NCI-H2196 (cell line): ENCODE results near the gene TMEM72.

Experiments used
- DNase-seq: peaks from one replicate; lab custom pipeline; 2025; ENCODE audit not compliant: unreplicated experiment; lab: John Stamatoyannopoulos, UW

TMEM72 gene

DNA sequence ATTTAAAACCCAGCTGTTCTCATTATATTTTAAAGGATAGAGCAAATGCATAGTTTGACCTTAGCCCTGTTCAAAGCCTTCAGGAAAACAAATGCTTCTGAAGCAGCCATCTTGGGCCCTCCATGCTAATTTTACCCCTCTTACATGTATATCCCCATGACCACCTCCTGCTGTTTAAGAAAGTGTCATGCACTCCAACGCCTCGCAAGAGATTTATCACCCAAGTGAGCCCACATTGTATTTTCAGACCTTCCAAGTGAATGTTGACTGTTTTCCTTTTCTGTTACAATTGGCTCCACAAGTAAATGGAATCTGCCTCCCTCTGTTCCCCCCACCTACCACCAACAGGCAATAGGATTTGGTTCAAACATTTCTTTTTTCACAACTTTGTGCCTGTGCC, 5.3 kb downstream of the TMEM72 start:
- DNase-seq = no peak

DNA sequence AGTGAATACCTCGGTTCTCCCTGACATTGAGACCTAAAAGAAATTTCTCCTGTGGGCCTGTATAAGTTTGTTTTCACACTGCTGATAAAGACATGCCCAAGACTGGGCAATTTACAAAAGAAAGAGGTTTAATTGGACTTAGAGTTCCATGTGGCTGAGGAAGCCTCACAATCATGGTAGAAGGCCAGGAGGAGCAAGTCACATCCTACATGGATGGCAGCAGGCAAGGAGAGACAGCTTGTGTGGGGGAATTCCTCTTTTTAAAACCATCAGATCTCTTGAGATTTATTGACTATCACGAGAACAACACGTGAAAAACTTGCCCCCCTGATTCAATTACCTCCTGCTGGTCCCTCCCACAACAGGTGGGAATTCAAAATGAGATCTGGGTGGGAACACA, 6.7 kb downstream of the TMEM72 start:
- DNase-seq = no peak

DNA sequence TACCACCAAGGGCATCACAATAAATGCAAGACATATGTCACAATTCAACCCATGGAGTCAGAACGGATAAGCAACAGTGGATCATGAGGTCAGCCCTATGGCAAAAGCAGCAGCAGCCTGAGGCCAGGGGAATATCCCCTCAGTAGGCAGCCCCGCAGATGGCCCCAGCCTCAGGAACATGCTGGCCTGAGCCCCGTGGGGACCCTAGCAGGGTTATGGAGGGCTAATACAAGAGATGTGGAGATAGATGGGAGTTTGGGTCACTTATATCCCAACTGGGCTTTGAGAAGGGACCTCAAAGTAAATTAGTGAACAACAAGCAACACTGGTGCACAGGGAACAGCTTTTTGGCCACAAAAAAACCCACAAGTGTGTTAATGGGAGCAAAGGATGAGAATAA, 9.1 kb downstream of the TMEM72 start:
- no peak for DNase-seq

DNA sequence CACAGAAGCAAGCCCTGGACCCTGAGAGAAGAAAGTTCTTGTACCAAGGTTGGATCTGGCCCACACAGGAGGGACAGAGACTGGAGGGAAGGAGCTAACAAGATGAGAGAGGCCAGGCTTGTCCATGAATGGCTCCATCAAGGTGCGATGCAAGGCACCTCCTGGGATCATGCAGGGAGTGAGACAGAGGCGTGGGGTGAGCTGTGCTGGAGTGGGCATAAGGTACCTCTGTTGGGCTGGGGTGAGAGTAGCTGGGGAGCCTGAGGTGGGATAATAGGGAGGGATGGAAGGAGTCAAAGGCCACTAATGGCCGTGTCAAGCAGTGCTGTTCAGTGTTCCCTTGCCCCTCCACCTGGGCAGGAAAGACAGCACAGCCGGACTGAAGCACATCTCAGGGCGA, 9.9 kb downstream of the TMEM72 start:
- DNase-seq = no peak

DNA sequence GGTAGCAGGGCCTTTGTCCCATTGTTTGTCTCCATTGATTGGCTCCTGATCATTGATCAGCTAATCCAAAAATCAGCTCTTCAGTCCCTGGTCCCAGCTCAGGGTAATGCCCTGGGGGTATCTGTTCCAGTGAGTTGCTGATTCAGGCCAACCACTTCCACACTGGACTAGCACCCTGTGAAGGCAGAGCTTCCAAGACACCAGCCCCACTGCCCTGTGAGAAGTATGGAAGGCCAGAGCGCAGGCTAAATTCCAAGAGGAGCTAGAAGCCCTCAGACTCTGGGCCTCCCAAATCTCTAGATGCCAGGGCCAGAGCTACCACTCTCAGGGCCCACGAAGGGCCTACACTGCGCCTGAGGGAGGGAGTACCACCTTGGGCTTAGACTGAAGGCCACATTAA, 10.4 kb downstream of the TMEM72 start:
- DNase-seq = no peak

DNA sequence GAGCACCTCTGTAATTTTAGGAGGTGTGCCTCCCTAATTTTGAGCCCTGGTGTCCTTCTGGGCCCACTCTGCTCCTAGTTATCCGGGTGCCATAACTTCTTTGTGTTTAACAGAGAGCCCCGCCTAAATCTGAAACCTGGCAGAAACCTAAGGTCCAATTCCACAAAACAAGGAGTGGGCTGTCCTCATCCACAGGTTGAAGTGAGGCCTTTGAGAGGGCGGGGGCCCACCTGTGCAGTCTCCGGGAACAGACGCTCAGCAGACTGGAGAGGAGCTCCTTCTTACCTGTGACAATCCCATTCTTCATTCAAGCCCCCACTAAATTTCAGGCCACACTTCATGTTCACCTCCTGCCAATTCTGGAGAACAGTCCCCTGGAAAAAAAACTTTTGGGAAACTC, 10.9 kb downstream of the TMEM72 start:
- no peak for DNase-seq

DNA sequence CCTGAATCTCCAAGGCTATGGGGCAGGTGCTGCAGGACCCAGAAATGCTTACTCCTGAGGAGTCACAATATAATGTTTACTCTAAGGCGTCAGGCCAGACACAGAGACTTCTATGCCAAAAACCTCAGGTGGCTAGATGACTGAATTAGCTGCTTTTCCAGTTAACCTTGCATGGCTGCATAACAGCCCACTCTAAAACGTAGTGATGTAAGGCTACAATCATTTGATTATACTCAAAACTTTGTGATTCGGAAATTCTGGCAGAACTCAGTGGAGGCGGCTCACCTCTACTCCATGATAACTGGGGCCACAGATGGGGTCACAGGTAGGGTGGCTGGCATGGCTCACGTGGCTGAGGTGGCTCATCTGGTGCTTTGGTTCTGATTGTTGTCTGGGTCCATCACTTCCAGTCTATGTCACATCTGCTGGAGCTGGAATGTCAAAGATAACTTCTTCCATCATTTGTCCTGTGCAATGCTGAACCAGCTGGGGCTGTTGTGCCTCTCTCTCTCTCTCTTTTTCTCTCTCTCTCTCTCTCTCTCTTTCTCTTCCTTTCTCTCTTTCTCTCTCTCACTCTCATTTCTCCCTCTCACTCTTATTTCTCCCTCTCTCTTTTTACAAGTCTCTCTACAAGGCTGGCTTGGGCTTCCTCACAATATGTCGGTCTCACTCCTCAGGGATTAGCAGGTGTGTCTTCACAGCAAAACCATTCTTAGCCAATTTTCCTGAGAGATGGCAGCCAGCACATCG, 11.8 kb downstream of the TMEM72 start:
- peak; percentile 9 for DNase-seq

DNA sequence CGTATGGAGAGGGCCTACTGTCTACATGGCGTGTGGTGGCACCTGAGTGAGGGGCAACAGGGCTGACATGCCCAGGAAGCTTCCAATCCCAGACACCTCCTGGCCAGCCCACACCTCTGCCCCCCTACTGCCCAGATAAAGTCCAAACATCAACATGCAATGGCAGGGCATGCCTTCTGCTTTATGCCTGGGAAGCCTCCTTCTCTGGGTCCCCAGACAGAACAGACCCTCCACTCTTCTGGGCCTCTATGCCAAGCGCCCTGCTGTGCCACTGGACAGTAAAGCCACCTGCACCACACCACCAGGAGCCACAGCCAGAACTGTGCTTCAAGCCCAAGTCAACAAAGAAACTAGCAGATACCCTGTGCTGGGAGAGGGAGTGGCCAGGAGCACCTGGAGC, 12.5 kb downstream of the TMEM72 start:
- DNase-seq = no peak

DNA sequence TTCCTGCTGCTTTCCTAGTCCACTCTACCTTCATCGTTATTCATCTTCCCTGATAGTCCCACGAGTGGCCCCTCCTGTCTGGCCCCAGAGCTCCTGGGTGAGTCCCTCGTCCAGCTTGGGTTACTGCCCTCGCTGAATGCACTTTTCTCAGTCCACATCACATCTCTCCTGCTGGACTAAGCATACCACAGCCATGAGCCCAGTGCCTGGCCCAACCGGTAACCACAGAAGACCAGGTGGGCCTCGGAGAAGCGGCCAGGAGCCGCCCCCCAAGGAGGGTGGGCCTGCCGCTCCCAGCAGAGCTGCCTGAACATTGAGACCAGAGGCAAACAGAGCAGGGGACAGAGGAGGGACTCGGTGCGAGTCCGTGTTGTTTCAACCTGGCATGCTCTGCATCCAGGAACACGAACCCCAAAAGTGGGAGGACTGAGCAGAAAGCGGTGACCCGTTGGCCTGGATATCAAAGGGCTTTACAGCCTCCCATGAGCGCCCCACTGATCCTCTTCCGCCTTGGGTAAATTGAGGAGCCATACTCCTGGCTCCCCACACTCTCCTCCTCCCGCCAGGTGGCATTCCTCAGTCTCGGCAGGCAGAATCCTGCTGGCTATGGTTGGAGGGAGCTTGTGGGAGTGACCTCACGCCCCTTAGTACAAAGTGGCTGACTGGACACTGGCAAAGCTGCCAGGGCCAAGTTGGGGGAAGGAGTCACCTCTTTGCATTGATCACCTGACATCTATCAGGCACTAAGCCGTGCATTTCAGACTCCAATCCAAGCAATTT, 13.3 kb downstream of the TMEM72 start:
- DNase-seq = no peak

DNA sequence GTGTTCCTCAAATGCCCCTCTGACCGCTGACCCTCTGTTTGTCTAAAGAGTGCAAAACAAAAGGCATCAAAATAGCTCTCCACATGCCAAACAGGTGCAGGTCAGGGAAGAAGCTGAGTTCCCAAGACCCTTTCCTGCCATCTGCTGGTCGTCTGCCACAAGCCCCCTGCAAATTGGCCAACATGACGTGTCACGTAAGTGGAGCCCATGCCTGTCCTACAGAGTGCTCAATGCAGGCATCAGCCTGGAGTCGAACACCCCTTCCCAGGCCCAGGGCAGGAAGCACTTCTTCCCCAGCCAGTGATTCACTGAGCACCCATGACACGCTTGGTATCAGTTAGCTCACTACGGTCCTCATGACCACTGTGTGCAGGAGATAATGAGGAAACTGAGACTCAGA, 14.1 kb downstream of the TMEM72 start:
- DNase-seq = peak; percentile 24

DNA sequence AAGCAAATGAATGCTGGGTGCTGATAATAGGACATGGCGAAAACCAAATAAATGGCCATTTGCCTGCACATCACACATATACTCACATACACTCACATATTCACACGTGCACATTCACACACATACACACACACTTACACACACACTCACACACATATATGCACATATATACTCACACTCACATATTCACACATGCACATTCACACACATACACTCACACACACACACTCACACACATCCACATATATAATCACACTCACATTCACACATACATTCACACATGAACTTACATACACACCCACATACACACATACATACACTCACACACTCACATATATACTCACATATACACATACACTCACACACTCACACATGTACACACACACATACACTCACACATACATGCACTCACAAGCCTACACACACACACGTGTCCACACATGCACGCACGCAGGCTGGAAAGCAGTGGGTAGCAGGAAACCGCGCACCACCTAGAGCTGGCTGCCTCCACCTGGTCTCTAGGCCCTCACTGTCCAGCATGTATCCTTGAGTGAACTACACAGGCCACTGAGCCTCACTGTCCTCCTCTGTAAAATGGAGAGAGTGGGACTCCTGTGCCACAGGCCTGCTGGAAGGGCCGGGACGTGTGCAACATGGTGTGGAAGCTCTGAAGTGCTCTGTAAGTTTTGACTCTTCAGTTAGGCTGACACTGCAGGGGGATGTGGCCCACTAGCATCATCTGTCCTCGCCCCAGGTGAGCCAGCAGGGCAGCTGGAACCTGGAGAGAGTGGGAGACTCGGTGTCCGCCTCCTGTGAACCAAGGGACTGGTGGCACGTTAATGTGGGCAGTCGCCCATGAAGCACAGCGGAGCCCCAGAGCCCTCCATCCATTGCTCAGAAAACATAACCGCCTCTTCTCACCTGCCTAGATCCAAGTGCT, 14.9 kb downstream of the TMEM72 start:
- DNase-seq = no peak

DNA sequence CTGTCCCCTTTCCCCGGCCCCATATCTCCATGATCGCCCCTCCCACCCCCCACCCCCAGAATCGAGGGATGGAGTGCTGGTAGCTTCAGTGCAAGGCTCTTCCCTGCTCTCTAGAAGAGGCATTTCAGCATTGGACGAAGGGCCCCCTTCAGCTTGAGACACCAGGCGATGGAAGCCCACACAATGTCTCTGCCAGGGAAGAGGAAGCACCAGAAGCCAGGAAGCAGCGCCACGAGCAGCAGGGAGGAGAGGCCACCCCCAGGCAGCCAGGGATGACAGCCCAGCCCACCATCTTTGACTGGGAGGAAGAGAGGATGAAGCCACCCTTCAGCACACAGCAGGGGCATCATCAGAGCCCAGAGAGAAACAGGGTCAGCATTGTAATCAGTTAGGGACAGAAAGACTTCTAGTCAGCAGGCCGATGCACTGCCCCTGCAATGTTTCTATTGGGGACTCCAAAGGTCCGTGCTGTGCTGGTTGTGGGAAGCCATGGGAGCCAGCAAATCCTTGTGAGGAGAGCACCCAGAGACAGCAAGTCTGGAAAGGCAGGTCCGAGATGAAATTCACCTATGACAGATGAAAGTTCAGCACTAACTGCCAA, 15.7 kb downstream of the TMEM72 start:
- no peak for DNase-seq

DNA sequence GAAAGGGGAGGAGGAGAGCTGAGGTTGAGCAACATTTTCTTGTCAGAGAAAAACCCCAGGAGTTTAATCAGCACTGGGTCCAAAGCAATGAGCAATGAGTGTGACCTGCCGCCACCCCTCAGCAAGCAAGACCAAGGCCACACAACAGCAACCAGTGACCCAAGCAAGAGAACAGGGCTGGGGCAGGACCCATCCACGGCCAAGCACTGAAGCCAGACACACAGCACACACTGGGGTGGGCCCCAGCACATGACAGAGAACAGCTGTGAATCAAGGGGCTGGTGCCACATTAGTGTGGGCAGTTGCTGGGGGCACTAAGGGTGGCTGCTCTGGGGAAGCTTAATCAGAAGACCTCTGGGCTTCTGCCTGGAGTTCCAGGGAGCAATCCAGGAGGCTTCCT, 16.2 kb downstream of the TMEM72 start:
- DNase-seq = no peak

DNA sequence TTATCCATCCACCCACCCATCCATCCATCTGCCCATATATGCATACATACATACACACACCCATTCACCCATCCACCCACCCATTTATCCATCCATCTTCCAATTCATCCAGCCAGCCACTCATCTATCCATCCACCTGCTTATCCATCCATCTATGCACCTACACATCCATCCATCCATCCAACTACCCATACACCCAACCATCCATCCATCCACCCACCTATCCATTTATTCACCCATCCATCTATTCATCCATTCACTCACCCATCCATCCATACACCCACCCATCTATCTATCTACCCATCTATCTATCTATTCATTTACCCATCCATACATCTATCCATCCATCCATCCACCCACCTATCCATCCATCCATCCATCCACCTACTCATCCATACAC, 17.3 kb downstream of the TMEM72 start:
- no peak for DNase-seq

DNA sequence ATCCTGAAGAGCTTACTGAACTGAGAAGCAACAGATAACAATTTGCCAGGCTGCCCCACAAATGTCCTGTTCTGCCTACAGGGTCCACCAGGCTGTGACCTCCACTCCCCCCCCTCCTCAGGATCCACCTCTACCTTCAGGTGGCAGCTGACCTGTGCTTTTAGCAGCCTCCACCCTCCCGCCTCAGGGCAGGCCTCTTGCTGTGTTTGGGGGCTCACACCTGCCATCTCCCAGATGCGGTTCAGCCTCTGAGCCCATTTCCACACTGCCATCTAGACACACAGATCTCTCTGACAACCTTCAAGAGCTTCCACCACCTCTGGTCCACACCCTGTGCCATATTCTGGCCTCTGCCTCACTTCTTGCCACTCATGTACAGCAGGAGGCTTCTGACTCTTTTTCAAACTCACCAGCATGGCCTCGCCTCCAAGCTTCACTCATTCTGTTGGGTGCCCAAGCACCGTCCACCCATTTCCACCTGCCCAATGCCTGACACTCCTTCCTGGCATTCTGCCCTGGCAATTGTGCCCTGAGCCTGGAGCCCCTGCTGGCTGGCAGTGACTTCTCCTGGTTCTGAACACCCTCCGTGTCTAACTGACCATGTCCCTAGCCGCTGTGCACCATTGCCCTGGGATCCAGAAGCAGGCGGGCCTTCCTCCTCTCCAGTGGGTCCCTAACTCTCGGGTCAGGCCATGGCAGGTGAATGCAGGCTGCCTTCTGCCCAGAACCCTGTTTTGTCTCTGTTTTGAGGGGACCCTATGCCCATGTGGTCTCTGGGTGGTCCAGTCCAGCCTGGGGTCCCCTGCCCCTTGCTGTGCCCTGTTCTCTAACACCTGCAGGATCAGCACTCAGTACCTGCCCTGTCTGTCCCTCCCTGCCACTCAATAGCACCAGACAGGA, 18.5 kb downstream of the TMEM72 start:
- DNase-seq = no peak

DNA sequence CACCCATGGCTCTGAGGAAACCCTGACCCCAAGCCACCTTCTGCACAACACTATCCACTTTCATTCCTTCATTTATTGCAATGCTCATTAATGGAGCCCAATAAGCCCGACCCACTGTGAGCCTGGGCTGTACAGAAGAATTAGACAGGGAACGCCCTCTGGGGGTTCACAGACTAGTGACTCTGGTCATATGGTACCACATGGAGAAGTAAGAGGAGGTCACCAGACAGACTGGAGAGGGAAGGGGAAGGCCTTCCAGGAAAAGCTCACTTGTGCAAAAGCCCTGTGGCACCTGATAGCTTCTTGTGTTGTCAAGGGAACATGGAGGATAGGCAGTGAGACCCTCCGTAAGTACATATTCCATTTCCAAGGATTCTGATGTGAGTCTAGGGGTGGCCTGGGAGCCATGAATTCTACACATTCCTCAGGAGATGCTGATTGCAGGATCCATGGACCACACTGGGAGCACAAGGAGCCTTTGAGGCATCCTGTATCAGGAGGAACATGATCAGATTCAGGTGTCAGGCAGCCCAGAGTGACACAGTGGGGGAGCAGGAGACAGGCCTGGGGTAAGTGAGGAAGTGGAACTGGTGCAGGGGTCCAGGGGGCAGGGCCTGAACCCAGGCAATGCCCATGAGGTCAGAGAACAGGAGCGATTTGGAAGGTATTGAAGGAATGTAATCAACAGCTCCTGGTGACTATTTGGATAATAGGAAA, 19.9 kb downstream of the TMEM72 start:
- no peak for DNase-seq

DNA sequence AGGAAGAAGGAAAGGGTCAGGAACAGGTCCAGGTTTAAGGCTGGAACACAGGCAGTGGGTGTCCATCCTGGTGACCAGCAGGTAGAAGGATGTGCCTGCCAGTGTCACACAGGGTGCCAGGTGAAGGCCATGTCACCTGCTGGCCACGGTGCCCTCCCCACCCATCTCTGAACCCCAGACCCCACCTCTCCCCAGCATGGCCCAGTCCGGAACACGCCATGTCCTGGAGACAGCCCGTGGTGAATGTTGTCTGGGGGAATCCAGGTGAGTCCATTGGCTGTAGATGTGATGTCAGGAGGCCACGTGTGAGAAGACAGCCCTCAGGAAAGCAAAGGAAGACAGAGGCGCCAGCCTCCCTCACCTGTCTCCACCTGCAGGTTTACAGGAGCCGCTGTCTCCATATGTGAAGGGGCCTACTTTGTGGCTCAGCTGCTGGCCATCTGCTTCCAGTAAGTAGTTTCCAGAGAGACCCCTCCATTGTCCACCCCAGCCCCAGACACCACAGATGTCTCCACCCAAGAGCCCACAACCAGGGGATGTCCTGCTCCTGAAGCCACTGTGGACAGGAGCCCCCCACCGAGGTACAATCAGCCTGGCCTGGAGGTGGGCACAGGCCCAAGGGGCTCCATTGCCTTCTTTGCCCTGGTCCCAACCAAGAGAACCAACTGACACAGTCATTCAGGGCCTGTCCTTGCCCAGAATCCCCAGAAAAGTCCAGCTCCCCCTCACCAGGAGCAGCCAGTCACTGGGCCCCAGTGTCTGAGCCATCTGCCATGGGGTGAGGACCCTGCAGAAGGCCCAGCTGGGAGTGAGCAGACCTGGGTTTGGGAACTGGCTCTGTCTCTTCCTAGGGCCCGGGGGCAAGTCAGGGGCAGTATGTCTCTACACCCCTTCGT, 20.7 kb downstream of the TMEM72 start:
- no peak for DNase-seq
